Activated CD4-positive, alpha-beta T cell treated with anti-CD3 and anti-CD28 coated beads for 1 hour (primary cell): ENCODE results near the gene BCL6B.
A peak's percentile ranks its signal among the peaks of the same experiment; 100 is the strongest.
"Not testable (repeated sequence)": the region's sequence is repeated elsewhere in the genome, so short reads cannot be mapped to it uniquely, and the experiment has no call there.

Experiments
- DNase-seq: peaks from one replicate; pipeline ENCODE4 v3.0.0-alpha.2; 2020

The BCL6B gene, protein sequence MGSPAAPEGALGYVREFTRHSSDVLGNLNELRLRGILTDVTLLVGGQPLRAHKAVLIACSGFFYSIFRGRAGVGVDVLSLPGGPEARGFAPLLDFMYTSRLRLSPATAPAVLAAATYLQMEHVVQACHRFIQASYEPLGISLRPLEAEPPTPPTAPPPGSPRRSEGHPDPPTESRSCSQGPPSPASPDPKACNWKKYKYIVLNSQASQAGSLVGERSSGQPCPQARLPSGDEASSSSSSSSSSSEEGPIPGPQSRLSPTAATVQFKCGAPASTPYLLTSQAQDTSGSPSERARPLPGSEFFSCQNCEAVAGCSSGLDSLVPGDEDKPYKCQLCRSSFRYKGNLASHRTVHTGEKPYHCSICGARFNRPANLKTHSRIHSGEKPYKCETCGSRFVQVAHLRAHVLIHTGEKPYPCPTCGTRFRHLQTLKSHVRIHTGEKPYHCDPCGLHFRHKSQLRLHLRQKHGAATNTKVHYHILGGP

DNA sequence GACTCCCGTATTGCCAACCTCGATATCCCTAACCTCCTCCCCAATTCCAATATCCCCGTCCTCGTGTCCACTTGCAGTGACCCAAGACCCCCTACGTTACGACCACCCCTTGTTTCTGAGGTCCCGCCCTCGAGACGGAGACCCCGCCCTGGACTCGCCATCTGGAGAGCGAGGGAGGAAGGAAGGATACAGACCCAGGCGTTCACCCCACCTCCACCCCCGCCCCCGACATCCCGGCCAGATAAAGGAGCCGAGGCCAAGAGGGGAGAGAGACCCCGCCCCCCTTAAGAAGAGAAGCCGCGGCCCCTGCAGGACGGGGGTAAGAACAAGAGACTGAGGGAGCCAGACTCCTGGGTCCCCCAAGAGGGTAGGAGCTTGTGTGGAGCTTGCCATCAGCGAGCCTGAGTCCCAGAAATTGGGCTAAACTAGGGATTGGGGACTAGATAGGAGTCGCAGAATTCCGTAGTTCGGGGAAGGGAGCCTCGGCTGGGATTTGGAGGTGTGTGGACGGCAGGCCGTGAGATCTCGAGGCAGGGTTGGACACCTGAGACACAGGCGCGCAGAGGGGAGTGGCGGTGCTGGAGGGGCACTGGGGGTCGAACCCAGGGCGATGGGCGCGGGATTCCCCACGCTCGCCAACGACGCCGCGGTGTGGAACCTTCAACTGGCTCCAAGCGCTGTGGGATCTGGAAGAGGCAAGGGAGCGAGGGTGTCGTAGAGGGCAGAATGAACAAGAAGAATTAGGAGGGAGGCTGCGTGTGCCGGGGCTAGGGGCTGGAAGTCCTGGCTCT is at the start of gene BCL6B:
Gene BCL6B, plus strand, starts transcription at position 270 of the 791 bp plus-strand sequence. CDS start 622 bp downstream, outside the sequence.
- DNase-seq: no peak

- DNase-seq: not testable (repeated sequence)
Observed at GRCh38 chr17:6979440-6979839, 43.4 kb upstream of the BCL6B start.

DNA sequence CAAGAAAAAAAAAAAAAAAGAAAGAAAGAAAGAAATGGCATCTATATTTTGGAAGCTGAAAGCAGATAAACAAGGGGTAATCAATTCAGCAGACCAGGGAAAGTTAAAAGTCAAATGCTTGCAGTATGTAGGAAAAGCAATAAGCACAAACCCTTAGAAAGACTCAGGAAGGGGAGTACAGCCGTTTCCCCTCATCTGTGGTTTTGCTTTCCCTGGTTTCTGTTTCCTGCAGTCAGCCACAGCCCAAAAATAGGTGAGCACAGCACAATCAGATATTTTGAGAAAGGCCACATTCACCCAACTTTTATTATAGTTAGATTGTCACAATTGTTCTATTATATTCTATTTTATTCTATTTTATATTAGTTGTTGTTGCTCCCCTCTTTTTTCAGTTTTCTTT is 41.4 kb upstream of the BCL6B start:
- no peak for DNase-seq

- DNase-seq: no peak
Observed at GRCh38 chr17:6985266-6985665, 37.6 kb upstream of the BCL6B start.

- DNase-seq: no peak
Observed at GRCh38 chr17:6986676-6987075, 36.2 kb upstream of the BCL6B start.

- no peak for DNase-seq
Observed at GRCh38 chr17:6989779-6990178, 33.1 kb upstream of the BCL6B start.

DNA sequence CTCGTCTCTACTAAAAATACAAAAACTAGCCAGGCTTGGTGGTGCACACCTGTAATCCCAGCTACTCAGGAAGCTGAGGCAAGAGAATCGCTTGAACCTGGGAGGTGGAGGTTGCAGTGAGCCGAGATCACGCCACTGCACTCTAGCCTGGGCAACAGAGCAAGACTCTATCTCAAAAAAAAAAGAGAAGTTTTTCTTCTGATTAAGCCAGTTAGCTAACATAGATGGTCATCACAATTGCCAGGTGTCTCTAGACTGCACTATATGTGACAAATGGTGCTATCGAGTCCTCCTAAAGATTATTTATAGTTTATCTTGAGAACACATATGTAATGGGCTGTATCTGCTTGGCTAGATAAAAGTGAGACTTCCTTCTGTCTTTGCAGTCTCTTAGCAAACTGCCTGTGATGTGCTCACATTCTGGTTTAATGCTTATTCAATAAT is 29.2 kb upstream of the BCL6B start:
- DNase-seq: not testable (repeated sequence)

GRCh38 chr17:6994118-6994598 is 28.7 kb upstream of the BCL6B start:
- no peak for DNase-seq

- no peak for DNase-seq
Observed at GRCh38 chr17:6994666-6995256, 28.1 kb upstream of the BCL6B start.

DNA sequence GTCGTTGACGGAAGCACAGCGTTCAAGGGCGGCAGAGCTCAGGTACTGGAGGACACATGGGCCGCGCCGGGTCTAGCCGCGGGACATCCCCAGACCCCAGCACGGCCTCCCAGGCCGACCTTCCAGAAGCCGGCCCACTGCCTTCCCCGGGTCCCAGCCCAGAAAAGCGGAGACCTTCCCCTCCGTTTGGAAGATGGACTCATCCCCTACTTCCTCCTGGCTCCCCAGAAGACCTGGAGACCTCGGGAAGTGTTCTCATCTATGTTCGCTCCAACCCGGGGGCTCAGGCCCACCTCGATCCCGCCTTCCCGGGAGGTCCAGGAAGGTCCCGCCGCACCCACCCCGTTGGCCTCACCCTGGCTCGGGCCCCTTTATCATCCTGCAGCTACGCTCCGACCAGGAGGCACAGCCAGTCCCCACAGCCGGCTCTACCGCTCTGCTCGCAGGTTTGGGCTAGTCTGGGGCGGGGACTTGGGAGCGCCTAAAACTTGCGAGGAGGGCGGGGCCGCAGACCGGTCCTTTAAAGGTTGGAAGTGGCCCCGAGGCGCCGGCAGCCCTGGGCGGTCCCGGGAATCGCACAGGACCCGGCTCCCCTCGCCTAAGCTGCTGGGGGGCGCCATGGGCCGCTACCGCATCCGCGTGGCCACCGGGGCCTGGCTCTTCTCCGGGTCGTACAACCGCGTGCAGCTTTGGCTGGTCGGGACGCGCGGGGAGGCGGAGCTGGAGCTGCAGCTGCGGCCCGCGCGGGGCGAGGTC is 27.2 kb upstream of the BCL6B start, which contains the start of gene ALOX12:
Gene ALOX12, plus strand, starts transcription at position 550 of the 756 bp plus-strand sequence. Its CDS starts 69 bp downstream, at position 619.
- no peak for DNase-seq

- no peak for DNase-seq
Observed at GRCh38 chr17:6996256-6997011, 26.4 kb upstream of the BCL6B start.

- no peak for DNase-seq
Observed at GRCh38 chr17:6997171-6997570, 25.7 kb upstream of the BCL6B start.

GRCh38 chr17:6998855-6999508 is 23.9 kb upstream of the BCL6B start:
- no peak for DNase-seq

- peak; percentile 13 for DNase-seq
Observed at GRCh38 chr17:7001318-7001961, 21.4 kb upstream of the BCL6B start.

- no peak for DNase-seq
Observed at GRCh38 chr17:7002288-7003047, 20.4 kb upstream of the BCL6B start.

DNA sequence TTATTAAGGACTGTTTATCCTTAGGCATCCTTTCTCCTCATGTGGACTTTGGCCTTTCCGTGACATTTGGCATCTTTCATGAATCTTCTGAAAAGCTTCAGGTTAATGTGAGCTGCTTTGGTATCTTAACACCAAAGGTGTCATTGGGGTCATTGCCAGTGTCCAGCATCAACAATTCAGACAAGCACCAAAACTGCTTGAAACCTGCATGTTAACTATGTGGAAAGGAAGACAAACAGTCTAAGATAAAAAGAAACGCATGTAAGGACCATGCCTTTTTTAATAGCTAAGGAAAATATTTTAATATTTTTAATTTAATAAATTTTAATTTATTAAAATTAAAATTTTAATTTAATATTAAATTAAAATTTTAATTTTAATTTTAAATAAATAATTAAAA is 19.1 kb upstream of the BCL6B start:
- DNase-seq: no peak

- DNase-seq: no peak
Observed at GRCh38 chr17:7004398-7005253, 18.2 kb upstream of the BCL6B start.

- DNase-seq: no peak
Observed at GRCh38 chr17:7005716-7006115, 17.1 kb upstream of the BCL6B start.

GRCh38 chr17:7007143-7007542 is 15.7 kb upstream of the BCL6B start:
- no peak for DNase-seq
